Pancreas (tissue), 10 donors: ENCODE data around the gene CD79A. TPM values are rescaled to one million over a fixed set of nuclear protein-coding genes. Genes with fewer than 3 reads are reported as not detected.
A peak's percentile ranks its signal among the peaks of the same experiment; 100 is the strongest.

Source experiments
- ATAC-seq, 4 donors: fragments of 200-7000 bp; cut with Tn5 transposase; one replicate each; pipeline versions ENCODE4 v1.8.0 to v1.9.1; 2020; ENCODE audit warnings: mild to moderate bottlenecking in 4 of 4, moderate library complexity in 4 of 4
- DNase-seq, 6 donors: peaks; one replicate each; pipeline ENCODE4 v3.0.0-alpha.2; 2020
- FAIRE-seq: peaks from 2 replicates; lab custom pipeline; 2012; peaks lifted over from hg19 to GRCh38; lab: Jason Lieb, UNC
- H3K27ac ChIP-seq, 4 donors: fragments of 200-600 bp; sonication (generic); 1 replicate in 3 of 4; 2 replicates in 1 of 4; pipeline versions ENCODE4 v1.5.0 to v1.8.0; 2020
- H3K27me3 ChIP-seq, 4 donors: fragments of 200-600 bp; one replicate each; pipeline ENCODE4 v1.8.0; 2021
- H3K36me3 ChIP-seq, 3 donors: fragments of 200-600 bp; sonication (generic) in 1 of 3; one replicate each; pipeline versions ENCODE4 v1.5.0 to v1.8.0; 2020 to 2021
- H3K4me1 ChIP-seq, 3 donors: fragments of 200-600 bp; one replicate each; pipeline ENCODE4 v1.8.0; 2021
- H3K4me3 ChIP-seq, 4 donors: fragments of 200-600 bp; sonication (generic) in 2 of 4; one replicate each; pipeline versions ENCODE4 v1.5.0 to v1.8.0; 2020 to 2021
- H3K9me3 ChIP-seq, 4 donors: fragments of 200-600 bp; one replicate each; pipeline ENCODE4 v1.8.0; 2021
- WGBS, 2 donors: extraction: QIAGEN DNeasy Blood & Tissue Kit; methylation state at CpG; one replicate each; pipeline ENCODE4 v1.1.7; 2013; 5-methylcytosine and 5-hydroxymethylcytosine counted together
- intact Hi-C, 3 donors: fragments of 100-400 bp; cut with DNase I; formaldehyde crosslinking; loops; one replicate each; pipeline versions ENCODE4 v1.11.1 to v1.14.2; 2022
- polyA plus RNA-seq, 2 donors: library from polyadenylated mRNA; stranded (reverse); fragments of 200-250 nt; gene quantifications; one replicate each; pipeline ENCODE4 v1.2.3, GENCODE V29; 2013
- total RNA-seq, 6 donors: library from RNA; stranded (reverse); fragmentation: NEBNext Ultra II Directional in 4 of 6; extraction: Animal tissue kit (Norgen Biotek cat#: 25700) in 4 of 6; gene quantifications; one replicate each; pipeline versions ENCODE4 v1.2.1 to v1.2.4, GENCODE V29; 2021 to 2023
- TF ChIP-seq, protein P1 (sequence below), 4 donors: fragments of 200-600 bp; sonication (generic) in 3 of 4; IDR thresholded peaks; one replicate each; pipeline versions ENCODE4 v1.5.0 to v1.8.0; 2021; ENCODE audit warnings: antibody characterized with exemption in 4 of 4
- donor health status: healthy with polysubstance abuse.
- donor health status: DM: no; HTN: no; CAD: no; lungs with moderate emphysema.
- donor health status: DM: no; HTN: no; CAD: no.
- donor health status: control.
- donor health status: control.
- donor health status: Bipolar disorder and iron deficiency.
- donor health status: DM: yes; HTN: yes; CAD: no.
- donor health status: DM: no; HTN: no; CAD: no.
- donor health status: DM: no; HTN: no; CAD: no.
- donor health status: DM: yes; HTN: yes; CAD: no.

The CD79A gene
- total and polyA plus RNA-seq, 8 donors, result 0.11 to 1.00 (median 0.28) TPM; not detected in 1

- intact Hi-C loops, result no loop called here
These were observed 5.7 kb downstream of the CD79A start, which contains the start of gene ARHGEF1 for GRCh38 chr19:41882568-41883462. TSS of gene ARHGEF1 (plus strand) at chr19:41883184. CDS start at chr19:41888083, 4,899 bp downstream.

GRCh38 chr19:41883463-41883820 is 6.4 kb downstream of the CD79A start:
- Histone ChIP-seq H3K4me3 (peak overlapping the region; percentile 62 to 95 (median 87)), H3K27me3 (no peaks in the 10 kb centered on the region), H3K27ac (peak overlapping the region; percentile 48 to 76 (median 64)), H3K4me1 (peaks cover 10 to 21% (median 13%) of the 10 kb centered on the region in 3 donors), H3K36me3 (no peaks in the 10 kb centered on the region), H3K9me3 (no peaks in the 10 kb centered on the region)
- ATAC-seq (peak in 1 of 4 donors; percentile 2), FAIRE-seq (no peak), DNase-seq (no peak)
- TF ChIP-seq, protein P1, sequence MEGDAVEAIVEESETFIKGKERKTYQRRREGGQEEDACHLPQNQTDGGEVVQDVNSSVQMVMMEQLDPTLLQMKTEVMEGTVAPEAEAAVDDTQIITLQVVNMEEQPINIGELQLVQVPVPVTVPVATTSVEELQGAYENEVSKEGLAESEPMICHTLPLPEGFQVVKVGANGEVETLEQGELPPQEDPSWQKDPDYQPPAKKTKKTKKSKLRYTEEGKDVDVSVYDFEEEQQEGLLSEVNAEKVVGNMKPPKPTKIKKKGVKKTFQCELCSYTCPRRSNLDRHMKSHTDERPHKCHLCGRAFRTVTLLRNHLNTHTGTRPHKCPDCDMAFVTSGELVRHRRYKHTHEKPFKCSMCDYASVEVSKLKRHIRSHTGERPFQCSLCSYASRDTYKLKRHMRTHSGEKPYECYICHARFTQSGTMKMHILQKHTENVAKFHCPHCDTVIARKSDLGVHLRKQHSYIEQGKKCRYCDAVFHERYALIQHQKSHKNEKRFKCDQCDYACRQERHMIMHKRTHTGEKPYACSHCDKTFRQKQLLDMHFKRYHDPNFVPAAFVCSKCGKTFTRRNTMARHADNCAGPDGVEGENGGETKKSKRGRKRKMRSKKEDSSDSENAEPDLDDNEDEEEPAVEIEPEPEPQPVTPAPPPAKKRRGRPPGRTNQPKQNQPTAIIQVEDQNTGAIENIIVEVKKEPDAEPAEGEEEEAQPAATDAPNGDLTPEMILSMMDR (IDR thresholded peaks at IDR 0.05), result no peak
- 1% methylated on average over 23 of the region's 23 CpGs for WGBS, 2 donors
- intact Hi-C loops, result no loop called here

More at GRCh38 chr19:41882568-41883462, 5.7 kb downstream of the CD79A start, which contains the start of gene ARHGEF1:
- peaks cover 10 to 21% (median 13%) of the 10 kb centered on the region in 3 donors for H3K4me1 ChIP-seq
- H3K9me3 ChIP-seq, result no peaks in the 10 kb centered on the region
- TF ChIP-seq, protein P1 (IDR thresholded peaks at IDR 0.05), result no peak
- DNase-seq (peak in 5 of 6 donors; percentile 51 to 81 (median 54)), ATAC-seq (peak; percentile 18 to 46 (median 28)), FAIRE-seq (no peak)
- peak within 1 kb of the TSS; percentile 48 to 76 (median 64) for H3K27ac ChIP-seq
- 6 to 14% methylated on average over 39 to 80 of the region's 80 CpGs for WGBS, 2 donors
- H3K4me3 ChIP-seq, result peak within 1 kb of the TSS; percentile 62 to 95 (median 87)
- no peaks in the 10 kb centered on the region for H3K27me3 ChIP-seq
- H3K36me3 ChIP-seq, result no peaks in the 10 kb centered on the region

DNA sequence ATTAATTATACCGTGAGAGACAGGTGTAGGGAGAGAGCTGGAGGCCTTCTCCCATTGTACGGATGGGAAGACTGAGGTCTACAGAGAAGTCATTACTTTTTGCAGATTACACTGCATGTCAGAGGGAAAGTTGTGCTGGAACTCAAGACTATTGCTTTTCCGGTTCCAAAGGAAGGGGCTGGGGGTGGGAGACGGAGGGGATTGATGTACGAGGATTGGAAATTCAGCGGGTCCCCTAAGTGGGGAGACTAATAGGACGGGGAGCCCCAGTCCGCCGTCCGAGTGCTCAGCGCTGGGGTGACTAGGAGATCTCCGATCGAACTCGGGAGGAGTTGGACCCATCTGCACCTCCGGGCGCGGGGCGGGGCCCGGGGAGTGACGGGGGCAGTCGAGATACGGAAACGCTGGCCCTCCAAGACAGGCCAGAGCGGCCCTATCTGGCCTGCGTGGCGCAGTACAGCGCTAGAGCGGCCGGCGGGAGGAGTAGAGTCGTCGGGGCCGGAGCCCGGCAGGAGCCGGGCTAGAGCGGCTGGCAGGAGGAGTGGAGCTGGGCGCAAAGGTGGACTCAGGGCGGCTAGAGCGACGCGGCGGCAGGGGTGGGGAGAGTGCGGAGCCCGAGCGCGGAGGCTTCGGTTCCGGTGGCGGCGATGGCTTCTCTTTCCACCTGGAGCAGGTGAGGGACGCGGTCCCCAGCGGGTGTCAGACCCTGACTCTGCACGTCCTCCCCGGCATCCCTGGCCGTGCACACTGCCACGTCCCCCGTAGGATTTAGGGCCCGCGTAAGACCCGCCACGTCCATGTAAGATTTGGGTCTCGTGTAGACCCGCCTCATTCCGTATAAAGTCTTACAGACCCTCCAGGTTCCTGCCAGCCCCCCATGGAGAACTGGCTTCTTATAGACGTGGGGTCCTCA is 7.0 kb downstream of the CD79A start:
- DNase-seq (peak; percentile 95 to 99 (median 96)), ATAC-seq (peak; percentile 93 to 97 (median 94)), FAIRE-seq (peak; percentile 56)
- peaks cover 0 to 5% (median 0%) of the 10 kb centered on the region in 3 donors for H3K36me3 ChIP-seq
- peak overlapping the region; percentile 62 to 95 (median 87) for H3K4me3 ChIP-seq
- peaks cover 10 to 21% (median 13%) of the 10 kb centered on the region in 3 donors for H3K4me1 ChIP-seq
- peak overlapping the region; percentile 25 to 76 (median 64) for H3K27ac ChIP-seq
- intact Hi-C loops, result no loop called here
- WGBS, 2 donors, result 1% methylated on average over 64 to 66 of the region's 66 CpGs
- H3K27me3 ChIP-seq, result no peaks in the 10 kb centered on the region
- no peaks in the 10 kb centered on the region for H3K9me3 ChIP-seq
- TF ChIP-seq, protein P1 (IDR thresholded peaks at IDR 0.05), result no peak

- FAIRE-seq (no peak), DNase-seq (no peak), ATAC-seq (no peak)
- Histone ChIP-seq H3K27ac (peak overlapping the region in 2 of 4 donors; percentile 57), H3K36me3 (peaks cover 0 to 11% (median 1%) of the 10 kb centered on the region in 3 donors), H3K4me1 (peaks cover 10 to 21% (median 13%) of the 10 kb centered on the region in 3 donors), H3K9me3 (no peaks in the 10 kb centered on the region), H3K27me3 (no peaks in the 10 kb centered on the region), H3K4me3 (no peak overlapping the region)
- intact Hi-C loops, result no loop called here
- WGBS, 2 donors, result 66 to 67% methylated on average over 12 to 13 of the region's 13 CpGs
- TF ChIP-seq, protein P1 (IDR thresholded peaks at IDR 0.05), result no peak
These were observed 10.0 kb downstream of the CD79A start for GRCh38 chr19:41886761-41887710.
